Stimulated activated CD4-positive, alpha-beta T cell treated with anti-CD3 and anti-CD28 coated beads, Interleukin-1b, Interleukin-23, amount 100 ng/mL, for 48 hours (primary cell): Measurements from ENCODE around the gene DIPK1B.

ENCODE experiments used
- DNase-seq: peaks from one replicate; pipeline ENCODE4 v3.0.0-alpha.2; 2020

Gene DIPK1B

DNA sequence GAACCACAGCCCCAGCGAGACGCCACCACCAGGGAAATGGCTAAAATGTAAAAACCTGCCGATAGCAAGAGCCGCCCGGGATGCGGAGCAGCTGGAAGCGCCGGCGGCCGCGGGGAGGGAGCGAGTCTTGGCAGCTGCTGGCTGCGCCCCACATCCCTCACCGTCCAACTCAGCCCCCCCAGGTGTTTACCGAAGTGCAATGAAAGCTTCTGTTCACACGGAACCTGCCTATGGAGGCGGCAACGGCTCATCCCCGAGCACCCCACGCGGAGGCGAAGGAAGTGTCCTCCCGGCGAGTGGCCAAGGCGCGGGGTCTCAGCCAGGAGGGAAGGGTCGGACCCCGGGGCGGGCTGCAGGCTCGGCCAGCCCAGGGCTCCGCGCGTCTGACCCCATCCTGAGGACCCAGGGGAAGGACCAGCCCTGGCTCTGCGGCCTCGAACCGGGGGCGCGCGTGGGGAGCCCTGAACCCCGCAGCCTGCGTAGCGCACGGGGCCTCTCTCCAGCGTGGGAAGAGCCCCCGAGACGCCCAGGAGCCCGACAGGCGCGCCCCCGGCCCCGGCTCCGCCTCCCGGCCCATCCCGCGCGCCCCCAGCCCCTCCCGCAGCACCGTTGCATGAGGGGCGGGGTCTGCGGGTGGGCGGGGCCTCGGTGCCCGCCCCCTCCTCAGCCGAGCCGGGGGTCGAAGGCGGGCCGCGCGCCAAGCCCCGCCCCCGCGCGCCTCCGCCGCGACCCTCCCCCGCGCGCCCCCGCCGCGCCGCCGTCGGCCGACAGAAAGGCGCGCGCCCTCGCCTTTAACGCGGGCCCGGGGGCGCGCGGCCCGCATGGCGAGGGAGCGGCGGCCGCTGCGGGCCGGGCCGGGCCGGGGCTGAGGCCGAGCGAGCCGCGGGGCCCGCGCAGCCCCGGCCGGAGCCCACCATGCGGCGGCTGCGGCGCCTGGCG lies at the start of gene DIPK1B:
TSS of gene DIPK1B (plus strand) at position 822 of the 939 bp plus-strand sequence. CDS start at position 916, 94 bp downstream.
- no peak for DNase-seq

DNA sequence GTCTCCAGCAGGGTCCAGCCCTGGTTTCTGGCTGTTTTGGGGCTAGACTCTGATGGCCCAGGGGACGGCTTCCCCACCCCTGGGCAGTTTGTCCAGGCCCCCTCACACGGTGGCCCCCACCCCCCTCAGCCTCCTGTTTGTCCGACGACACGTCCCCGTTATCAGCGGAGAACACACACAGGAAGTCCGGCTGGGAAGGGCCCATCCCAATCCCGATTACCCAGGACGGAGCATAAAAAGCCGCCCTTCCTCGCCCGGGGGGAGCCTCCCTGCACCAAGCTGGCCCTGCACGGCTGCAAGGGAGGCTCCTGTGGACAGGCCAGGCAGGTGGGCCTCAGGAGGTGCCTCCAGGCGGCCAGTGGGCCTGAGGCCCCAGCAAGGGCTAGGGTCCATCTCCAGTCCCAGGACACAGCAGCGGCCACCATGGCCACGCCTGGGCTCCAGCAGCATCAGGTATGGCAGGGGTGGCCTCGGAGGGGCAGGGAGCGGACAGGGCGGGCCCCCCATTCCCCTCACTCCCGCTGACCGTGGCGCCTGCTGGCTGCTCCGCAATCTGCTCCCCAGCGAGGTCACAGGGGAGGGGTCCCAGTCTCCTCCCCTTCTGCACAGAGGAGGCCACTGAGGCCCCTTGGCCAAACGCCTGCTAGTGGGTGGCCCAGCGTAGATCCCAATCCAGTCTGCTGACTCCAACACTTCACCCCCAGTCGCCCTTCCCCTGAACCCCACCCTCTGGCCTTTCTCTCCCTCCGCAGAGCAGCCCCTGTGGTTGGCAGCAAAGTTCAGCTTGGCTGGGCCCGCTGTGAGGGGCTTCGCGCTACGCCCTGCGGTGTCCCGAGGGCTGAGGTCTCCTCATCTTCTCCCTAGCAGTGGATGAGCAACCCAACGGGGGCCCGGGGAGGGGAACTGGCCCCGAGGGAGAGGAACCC lies 49.5 kb upstream of the DIPK1B start, which contains the start of gene EGFL7:
TSS of gene EGFL7 (plus strand) at position 261 of the 926 bp plus-strand sequence. CDS start 5,367 bp downstream, outside the sequence.
- no peak for DNase-seq

DNA sequence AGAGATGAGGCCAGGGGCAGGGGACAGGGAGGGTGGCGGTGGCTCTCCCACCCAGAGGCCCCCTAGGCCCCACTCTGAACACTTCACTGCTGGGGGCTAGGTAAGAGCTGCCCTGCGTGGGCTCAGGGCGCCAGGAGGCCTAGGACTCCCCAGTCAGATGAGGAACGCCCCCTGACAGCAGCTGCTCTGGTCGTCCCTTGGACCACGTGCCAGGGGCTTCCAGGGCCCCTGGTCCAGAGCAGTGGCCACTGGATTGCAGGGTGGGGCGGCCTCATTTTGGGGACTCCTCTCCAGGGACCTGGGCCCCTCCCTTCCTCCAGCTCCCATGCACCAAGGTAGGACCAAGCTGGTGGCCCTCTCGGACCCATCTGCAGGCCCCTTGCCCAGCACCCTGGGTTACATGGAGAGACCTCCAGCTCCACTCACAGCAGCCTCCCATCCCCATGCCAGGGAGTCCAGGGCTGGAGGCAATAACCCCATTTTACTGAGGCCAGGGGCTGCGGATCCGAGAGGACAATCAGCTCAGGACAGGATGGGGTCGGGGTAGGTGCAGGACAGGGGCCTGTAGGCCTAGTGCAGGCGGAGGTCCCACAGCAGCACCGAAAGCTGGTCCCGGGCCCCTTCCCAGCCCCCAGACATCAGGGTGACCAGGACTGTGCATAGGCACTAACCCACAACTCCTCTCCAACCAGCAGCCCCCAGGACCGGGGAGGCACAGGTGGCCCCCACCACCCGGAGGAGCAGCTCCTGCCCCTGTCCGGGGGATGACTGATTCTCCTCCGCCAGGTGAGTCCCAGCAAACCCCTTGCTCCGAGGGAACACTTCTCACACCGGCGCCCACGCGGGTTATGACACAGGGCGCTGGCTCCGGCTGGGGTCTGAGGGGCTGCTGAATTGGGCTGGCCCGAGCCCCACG lies 48.1 kb upstream of the DIPK1B start:
- no peak for DNase-seq

DNA sequence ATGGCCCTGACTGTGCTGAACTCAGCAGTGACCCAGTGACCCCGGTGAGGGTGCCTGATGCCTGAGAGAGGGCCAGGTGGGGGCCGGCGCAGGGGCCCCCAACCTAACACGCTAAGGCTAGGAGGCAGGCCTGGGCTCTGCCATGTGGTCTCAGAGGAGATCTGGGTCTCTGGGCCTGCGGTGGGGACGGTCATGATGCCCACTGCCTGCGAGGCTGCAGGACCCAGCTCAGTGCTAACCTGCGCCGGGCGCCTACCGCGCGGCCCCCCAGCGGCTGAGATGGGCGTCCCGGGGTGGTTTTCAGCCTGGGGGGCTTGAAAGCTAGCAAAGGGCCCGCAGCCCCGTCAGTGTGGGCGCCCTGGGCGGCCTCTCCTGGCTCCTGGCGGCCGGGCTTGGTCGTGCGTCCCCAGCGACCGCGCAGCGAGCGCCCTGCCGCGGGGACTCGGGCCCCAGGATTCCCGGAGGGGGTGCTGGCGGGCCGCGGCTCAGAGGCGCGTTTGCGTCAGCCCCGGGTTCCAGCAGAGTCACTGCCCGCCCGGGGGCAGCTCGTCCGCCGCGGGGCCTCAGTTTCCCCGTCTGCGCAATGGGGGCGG lies 47.2 kb upstream of the DIPK1B start:
- no peak for DNase-seq

DNA sequence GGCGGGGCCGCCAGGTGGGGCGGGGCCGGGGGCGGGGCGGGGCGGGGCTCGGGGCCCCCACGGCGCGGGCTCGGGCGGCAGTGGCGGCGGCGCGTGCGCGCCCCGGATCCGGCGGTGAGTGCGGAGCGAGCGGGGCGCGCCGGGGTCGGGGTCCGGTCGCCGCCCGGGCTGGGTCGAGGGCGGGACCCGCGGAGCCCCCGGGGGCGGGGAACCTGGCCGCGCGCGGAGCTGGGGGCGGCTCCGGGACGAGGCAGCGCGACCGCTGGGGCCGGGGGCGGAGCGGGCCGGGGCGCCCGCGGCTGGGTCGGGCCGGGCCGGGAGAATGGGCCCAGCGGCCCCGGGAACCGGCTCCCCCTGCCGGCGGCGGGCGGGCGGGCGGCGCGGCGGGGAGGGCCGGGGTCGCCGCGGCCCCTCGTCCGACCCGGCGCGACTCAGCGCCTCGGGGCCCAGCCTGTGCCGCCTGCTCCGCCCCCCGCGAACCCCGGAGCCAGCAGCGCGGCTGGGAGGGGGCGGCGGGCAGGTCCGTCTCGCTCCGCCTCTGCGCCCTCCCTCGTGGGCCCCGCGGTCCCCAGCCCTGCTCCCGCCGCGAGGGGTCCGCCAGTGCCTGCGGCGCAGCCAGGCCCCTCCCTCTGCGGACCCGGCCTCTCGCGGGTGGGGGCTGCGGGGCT lies 46.5 kb upstream of the DIPK1B start:
- no peak for DNase-seq

DNA sequence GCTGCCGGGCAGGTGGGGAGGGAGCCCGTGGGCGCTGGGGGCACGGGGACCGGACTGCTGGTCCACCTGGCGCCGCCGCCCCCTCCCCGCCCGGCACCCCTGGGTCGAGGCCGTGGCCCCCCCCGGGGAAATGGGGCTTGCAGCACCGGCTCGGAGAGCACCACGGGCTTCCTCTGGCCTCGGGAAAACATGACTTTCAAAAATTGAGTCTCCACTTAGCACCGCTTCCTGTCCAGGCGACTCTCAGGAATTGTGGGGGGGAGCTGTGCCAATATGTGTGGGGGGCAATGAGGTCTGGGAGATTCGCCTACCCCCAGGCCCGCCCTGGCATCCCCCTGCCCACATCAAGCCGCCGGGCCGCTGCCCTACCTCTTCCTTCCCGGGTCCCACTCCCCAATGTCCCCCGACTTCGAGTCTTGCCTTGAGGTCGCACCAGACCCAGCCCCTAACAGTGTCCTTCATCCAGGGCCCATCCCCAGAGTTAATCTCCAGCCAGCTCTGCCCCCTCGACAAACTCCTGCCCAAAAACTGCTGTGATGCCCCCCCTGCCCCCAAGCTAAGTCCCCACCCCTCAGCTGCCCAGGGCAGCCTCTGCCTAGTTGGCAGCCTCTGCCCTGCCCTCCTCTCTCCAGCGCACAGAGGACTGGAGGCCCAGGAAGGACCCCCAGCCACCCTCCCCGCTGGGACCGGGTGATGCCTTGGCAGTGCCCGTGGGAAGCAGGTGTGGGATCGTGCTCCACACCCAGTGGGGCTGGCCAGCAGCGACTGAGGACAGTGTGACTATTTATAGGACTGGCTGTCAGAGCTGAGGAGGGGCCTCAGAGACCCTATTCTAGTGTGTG lies 45.8 kb upstream of the DIPK1B start:
- DNase-seq = no peak

DNA sequence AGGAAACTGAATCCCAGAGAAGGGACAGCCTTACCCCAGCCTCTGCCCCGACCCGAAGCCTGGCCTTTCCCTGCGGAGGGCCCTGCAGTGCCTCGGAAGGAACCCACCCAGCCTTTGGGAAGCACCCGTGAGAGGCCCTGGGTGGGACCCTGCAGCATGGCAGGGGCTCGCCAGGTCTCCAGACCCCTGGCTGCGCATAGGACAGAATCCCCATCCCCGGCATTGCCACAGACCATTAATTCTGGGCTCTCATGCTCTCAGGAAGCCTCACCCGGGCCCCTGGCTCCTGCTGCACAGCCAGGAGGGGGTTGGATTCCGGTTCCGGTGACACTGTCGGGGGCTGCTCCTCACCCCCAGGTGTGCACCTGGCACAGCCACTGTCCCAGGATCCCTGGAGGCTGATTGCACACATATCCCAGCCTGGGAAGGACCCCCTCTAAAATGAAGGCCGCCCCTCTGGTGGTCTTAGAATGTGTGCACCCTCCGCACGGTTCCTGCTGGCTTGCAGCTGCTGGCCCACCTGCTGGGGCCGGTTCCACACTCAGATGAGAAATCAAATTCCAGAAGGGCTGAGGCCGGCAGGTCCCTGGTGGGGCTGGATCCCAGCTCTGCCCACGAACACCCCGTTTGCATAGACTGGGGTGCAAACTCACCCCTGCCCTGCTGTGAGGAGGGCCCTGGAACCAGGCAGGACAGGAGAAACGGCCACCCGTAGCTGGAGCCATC lies 45.0 kb upstream of the DIPK1B start:
- DNase-seq = no peak

DNA sequence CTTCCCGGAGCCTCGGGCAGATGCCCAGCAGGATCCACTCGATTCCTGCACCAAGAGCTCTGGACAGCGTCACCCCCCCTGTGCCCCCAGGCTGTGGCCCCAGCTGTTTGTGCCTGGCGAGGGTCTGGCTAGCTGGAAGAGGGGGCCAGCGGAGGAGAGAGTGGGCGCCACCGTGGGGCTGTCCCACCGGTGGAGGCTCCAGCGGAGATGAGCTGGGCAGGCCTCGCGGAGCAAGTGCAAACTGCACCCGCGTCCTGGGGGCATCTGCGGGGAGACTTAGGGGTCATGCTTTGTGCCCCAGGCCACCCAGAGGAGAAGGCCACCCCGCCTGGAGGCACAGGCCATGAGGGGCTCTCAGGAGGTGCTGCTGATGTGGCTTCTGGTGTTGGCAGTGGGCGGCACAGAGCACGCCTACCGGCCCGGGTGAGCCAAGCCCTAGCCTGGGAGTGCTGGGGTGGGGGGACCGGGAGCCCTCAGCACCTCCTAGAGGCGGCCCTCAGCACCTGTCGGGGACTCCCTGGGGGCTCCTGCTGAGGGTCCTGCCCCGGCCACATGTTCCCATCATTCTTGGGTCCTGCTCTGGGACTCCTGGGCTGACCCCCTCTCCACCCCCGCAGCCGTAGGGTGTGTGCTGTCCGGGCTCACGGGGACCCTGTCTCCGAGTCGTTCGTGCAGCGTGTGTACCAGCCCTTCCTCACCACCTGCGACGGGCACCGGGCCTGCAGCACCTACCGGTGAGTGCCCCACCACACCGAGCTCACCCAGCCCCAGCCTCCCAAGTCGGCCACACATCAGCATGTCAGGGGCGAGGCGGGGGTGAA lies 44.2 kb upstream of the DIPK1B start:
- DNase-seq = no peak

DNA sequence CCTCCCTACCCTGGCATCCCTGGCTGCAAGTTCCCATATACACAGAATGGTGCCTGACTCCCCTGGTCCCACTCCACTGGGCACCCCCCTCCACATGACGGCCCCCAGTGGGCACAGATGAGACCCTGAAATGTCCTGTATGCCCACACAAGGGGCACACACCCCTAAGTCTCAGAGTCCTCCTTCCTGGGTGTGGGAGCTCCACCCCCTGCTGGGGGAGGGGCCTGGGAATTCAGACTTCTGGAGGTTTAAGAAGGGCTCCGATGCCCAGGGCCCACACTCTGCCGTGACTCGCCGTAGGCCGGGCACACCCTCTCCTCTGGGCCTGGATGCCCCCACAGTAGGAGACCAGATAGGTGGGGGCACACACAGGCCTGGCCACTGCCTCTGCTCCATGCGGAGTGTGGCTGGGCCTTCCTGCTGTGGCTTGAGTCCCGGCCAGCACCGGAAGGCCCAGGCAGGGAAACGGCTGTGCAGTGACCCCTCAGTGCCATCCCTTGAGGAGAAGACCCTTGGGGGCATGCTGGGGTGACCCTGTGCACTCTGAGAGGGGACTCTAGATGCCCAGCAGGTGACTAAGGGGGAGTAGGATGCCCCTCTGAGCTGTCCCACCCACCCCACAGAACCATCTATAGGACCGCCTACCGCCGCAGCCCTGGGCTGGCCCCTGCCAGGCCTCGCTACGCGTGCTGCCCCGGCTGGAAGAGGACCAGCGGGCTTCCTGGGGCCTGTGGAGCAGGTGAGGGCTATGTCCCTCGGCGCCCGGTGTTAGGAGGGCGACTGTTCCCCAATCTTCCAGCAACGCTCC lies 43.2 kb upstream of the DIPK1B start:
- no peak for DNase-seq

DNA sequence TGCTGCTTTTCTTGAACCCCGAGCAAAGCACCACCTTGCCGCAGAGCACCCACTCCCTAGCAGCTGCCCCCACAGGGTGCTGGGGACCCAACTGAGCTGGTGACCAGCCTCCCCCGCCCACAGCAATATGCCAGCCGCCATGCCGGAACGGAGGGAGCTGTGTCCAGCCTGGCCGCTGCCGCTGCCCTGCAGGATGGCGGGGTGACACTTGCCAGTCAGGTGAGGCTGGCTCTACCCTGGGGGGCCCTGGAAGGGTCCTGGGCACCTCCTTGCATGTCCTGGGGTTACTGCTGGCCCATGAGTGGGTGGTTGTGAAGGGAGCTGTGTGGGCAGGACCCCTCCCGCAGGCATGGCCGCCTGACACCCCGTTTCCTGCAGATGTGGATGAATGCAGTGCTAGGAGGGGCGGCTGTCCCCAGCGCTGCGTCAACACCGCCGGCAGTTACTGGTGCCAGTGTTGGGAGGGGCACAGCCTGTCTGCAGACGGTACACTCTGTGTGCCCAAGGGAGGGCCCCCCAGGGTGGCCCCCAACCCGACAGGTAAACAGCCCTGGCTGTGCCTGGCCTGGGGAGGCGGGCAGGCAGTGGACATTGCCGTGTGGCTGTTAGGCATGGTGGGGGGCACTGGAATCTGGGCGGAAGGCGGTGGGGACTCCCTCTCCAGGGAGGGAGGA lies 42.4 kb upstream of the DIPK1B start:
- DNase-seq = no peak

DNA sequence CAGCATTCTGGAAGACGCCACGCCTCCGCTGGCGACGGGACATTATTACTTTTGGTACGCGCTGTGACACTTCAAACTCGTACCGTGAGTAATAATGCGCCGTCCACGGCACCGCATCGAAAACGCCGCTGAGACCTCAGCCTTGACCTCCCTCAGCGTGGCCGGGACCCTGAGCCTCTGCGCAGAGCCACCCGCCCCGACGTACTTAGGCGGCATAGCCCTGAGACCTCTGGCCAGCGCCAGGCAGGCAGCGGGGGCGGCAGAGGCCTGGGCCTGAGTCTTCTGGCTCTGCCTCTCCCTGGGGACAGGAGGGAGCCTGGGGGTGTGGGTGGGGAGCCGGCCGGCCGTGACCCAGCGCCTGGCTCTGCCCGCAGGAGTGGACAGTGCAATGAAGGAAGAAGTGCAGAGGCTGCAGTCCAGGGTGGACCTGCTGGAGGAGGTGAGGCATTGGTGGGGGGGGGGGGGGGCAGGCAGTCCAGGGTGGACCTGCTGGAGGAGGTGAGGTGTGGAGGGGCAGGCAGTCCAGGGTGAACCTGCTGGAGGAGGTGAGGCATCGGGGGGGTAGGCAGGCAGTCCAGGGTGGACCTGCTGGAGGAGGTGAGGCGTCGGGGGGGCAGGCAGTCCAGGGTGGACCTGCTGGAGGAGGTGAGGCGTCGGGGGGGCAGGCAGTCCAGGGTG lies 41.7 kb upstream of the DIPK1B start:
- DNase-seq = no peak

DNA sequence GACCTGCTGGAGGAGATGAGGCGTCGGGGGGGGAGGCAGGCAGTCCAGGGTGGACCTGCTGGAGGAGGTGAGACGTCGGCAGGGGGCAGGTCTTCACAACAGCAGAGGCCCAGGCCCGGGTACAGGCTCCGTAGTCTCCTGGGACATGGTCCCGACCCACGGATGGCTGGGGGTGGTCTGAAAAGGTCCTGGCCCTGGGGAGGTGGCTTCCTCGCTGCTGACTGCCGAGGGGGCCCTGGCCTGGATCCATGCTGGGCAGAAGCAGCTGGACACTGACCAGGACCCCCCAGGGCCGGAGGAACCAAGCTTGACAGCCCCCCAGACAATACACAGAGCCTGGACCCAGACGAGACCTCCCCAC lies 41.1 kb upstream of the DIPK1B start:
- DNase-seq = no peak

DNA sequence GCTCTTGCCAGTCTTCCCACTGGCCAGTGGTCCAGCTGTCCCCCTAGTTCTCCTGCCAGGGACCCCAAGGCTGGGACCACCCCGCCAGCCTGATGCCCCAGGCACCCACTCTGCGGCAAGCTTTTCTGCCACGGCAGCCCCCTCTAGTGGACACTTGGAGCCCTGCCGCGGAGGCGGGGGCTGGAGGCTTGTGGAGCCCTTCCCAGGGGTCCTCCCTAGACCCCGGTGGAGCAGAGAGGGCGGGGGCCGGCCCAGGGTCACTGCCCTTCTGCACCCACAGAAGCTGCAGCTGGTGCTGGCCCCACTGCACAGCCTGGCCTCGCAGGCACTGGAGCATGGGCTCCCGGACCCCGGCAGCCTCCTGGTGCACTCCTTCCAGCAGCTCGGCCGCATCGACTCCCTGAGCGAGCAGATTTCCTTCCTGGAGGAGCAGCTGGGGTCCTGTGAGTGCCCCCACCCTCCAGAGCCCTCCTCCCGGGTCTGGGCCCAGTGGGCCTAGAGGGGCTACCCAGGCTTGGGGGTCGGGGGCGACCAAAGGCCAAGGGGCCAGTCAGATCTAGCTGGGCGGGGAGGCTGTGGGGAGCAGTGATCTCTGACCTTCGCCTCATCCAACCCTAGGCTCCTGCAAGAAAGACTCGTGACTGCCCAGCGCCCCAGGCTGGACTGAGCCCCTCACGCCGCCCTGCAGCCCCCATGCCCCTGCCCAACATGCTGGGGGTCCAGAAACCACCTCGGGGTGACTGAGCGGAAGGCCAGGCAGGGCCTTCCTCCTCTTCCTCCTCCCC lies 40.5 kb upstream of the DIPK1B start:
- DNase-seq = no peak

DNA sequence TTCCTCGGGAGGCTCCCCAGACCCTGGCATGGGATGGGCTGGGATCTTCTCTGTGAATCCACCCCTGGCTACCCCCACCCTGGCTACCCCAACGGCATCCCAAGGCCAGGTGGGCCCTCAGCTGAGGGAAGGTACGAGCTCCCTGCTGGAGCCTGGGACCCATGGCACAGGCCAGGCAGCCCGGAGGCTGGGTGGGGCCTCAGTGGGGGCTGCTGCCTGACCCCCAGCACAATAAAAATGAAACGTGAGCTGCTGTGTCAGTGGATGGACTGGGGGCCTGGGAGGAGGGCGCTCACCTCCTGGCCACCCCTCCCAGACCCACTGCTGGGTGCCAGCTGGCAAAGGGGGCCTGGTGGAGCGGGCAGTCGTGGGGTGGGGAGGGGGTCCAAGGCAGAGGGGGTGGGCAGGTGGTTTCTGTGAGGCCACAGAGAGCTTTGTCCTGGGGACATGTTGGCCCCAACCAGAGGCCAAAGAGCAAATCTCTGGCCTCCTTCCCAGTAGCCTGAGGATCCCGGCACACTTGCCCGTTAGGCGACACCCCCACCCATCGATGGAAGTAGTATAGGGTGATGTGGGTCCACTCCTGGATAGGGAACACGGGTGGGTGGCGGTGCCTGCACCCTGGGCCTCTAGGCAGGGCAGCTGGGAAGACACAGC lies 39.8 kb upstream of the DIPK1B start:
- no peak for DNase-seq
